ENCODE results near the gene VASP. TPM values are rescaled to one million over a fixed set of nuclear protein-coding genes. Genes with fewer than 3 reads are reported as not detected.

Gene VASP
- total and polyA plus RNA-seq, 2 of the 4 experiments (the other 2 are of a cell fraction): 61.1 to 88.8 TPM

DNA sequence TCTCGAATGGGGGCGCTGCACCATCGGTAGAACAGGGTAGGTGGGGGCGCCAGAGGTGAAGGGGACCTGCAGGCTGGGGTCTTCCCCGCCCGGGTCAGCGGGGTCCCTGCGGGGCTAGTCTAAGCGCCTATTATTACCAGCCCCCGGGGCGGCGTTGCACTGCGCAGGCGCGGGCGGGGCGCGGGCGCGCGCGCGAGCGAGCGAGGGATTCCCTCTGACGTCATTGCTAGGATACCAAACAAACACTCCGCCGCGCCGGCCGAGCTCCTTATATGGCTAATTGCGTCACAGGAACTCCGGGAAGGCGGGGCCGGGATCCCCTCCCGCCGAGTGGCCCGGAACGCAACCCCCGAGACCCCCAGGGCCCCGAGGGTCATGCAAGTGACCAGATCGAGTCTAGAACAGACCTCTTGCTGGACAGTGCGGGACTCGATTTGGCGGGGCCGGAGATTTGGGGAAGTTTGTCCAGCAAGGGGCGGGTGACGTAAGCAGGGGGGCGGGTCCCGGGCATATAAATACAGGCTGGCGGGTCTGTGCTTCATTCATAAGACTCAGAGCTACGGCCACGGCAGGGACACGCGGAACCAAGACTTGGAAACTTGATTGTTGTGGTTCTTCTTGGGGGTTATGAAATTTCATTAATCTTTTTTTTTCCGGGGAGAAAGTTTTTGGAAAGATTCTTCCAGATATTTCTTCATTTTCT lies 39.7 kb upstream of the VASP start, which contains the start of gene FOSB:
Gene FOSB, plus strand, starts transcription at position 541 of the 703 bp plus-strand sequence. CDS start 591 bp downstream, outside the sequence.
- POLR2A ChIA-PET (ENCODE audit: unreplicated experiment): interaction anchor here (1.5 kb wide), 1 partner anchor 12 kb away, joined by 4 read pairs; no protein-coding TSS in a partner anchor
- no TSS peak for BruUV-seq (replicated peaks)
- ATAC-seq (ENCODE audit: low read depth) (peak; percentile 48), DNase-seq (peak; percentile 92)
- dilution Hi-C loops (cut with HindIII; ENCODE audit: low sequenced_read_pairs, unreplicated experiment) (no loop called here), intact Hi-C loops (cut with micrococcal nuclease) (loop anchor here (1.0 kb wide), 1 partner anchor 27 kb away; no protein-coding TSS in a partner anchor), in situ Hi-C loops (cut with MboI; ENCODE audit: low sequenced_read_pairs) (no loop called here)
- Histone ChIP-seq H3K56ac (ENCODE audit: extremely low read depth, insufficient read depth, low read length) (no peak within 1 kb of the TSS), H4K5ac (ENCODE audit: low read depth, low read length) (no peak within 1 kb of the TSS), H3K27me3 (ENCODE audit: control insufficient read depth, insufficient read depth, low read length) (no peaks in the 10 kb centered on the region), H3K4me3 (ENCODE audit: insufficient read depth, low read depth, low read length) (peak within 1 kb of the TSS; percentile 76), H2AK5ac (ENCODE audit: low read depth, low read length) (peak within 1 kb of the TSS; percentile 73; the same call in 1 of the 2 replicates), H2BK120ac (ENCODE audit: low read depth, low read length) (no peak within 1 kb of the TSS), H2AK9ac (replicated peaks; ENCODE audit: low read depth, low read length, poor library complexity) (peak within 1 kb of the TSS; percentile 73), H3K9me1 (ENCODE audit: insufficient read depth, low read length) (peaks cover 3% of the 10 kb centered on the region; the same call in 1 of the 2 replicates), H3K4me2 (ENCODE audit: low read depth, low read length) (peak within 1 kb of the TSS; percentile 93), H3K9ac (ENCODE audit: low read depth, low read length) (peak within 1 kb of the TSS; percentile 67), H3K23ac (ENCODE audit: low read depth, low read length) (peak within 1 kb of the TSS; percentile 41), H3K18ac (ENCODE audit: low read depth, low read length) (no peak within 1 kb of the TSS), H3K9me3 (ENCODE audit: control insufficient read depth, insufficient read depth, low read length) (no peaks in the 10 kb centered on the region), H4K91ac (ENCODE audit: insufficient read depth, low read depth, low read length) (no peak within 1 kb of the TSS), H2BK20ac (ENCODE audit: low read depth, low read length) (no peak within 1 kb of the TSS), H4K20me1 (ENCODE audit: insufficient read depth, low read length) (peaks cover 15% of the 10 kb centered on the region; the same call in 1 of the 2 replicates), H2BK5ac (ENCODE audit: low read depth, low read length, poor library complexity, severe bottlenecking) (no peak within 1 kb of the TSS), H3K27ac (ENCODE audit: insufficient read depth, low read length) (peak within 1 kb of the TSS; percentile 53; the same call in 1 of the 2 replicates), H3K36me3 (ENCODE audit: control insufficient read depth, insufficient read depth, low read length) (no peaks in the 10 kb centered on the region), H3K79me1 (ENCODE audit: low read depth in 1 of 2, low read length in 2 of 2) (peaks cover 0 to 16% of the 10 kb centered on the region in 2 experiments; a peak in 2 of 4 replicates), H3K4ac (ENCODE audit: low read depth, low read length) (0 out of 2 replicates have a peak within 1 kb of the TSS, but pooled peaks have one; percentile 23), H2BK15ac (ENCODE audit: low read depth, low read length) (no peak within 1 kb of the TSS), H2AFZ (replicated peaks; ENCODE audit: low read length, poor library complexity) (peak within 1 kb of the TSS; percentile 98), H3K14ac (replicated peaks; ENCODE audit: low read depth, low read length) (no peak within 1 kb of the TSS; the same call in 1 of the 2 replicates), H4K8ac (ENCODE audit: low read depth in 2 of 2, low read length in 2 of 2) (peak within 1 kb of the TSS; percentile 37 to 55; a peak in 2 of 4 replicates), H3K4me1 (ENCODE audit: control insufficient read depth, insufficient read depth, low read length) (peaks cover 8% of the 10 kb centered on the region)
- 0% methylated on average over 25 of the region's 56 CpGs; no CpG with 5 or more reads in 1 of the 2 experiments for WGBS, 2 experiments (ENCODE audit: extremely low coverage in 2 of 2, insufficient read length in 1 of 2)
- TF ChIP-seq FOS (IDR thresholded peaks at IDR 0.05; ENCODE audit: low read depth, low read length) (0 out of 2 replicates have a peak, but pooled peaks have one; percentile 1), CHD1 (IDR thresholded peaks at IDR 0.05; ENCODE audit: low read depth, low read length) (no peak), POLR2A (IDR thresholded peaks at IDR 0.05; ENCODE audit: low read depth, low read length) (no peak), RFX5 (IDR thresholded peaks at IDR 0.05; ENCODE audit: low read depth, low read length) (no peak), NFE2L2 (IDR thresholded peaks at IDR 0.05; ENCODE audit: low read depth, low read length) (no peak)
- TF ChIP-seq, protein P1, sequence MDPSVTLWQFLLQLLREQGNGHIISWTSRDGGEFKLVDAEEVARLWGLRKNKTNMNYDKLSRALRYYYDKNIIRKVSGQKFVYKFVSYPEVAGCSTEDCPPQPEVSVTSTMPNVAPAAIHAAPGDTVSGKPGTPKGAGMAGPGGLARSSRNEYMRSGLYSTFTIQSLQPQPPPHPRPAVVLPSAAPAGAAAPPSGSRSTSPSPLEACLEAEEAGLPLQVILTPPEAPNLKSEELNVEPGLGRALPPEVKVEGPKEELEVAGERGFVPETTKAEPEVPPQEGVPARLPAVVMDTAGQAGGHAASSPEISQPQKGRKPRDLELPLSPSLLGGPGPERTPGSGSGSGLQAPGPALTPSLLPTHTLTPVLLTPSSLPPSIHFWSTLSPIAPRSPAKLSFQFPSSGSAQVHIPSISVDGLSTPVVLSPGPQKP (IDR thresholded peaks at IDR 0.05; ENCODE audit: borderline replicate concordance, low read depth, low read length): peak; percentile 68; the same call in 1 of the 2 replicates
- CTCF ChIA-PET: interaction anchor here (0.6 to 2.6 kb wide), 4 partner anchors 11 to 28 kb away, joined by 3 to 12 read pairs (median 4); no protein-coding TSS in a partner anchor

Measured in IMR-90 (cell line).